Neural cell (in vitro differentiated cells): ENCODE measurements around the gene BICDL1. TPM values are rescaled to one million over a fixed set of nuclear protein-coding genes. Genes with fewer than 3 reads are reported as not detected.
A peak's percentile ranks its signal among the peaks of the same experiment; 100 is the strongest.

Experiments
- H2AFZ ChIP-seq: fragments of 200-600, 300-800 bp; sonication (generic), shearing (Covaris generic); 2 replicates; pipeline ENCODE4 v1.6.0; 2014; ENCODE audit warnings: low read depth, mild to moderate bottlenecking, antibody characterized with exemption, low read length, moderate library complexity
- H3F3A ChIP-seq: fragments of 200-600 bp; shearing (Covaris generic); 2 replicates; pipeline ENCODE4 v1.6.1; 2016; ENCODE audit warnings: mild to moderate bottlenecking, moderate library complexity, mixed read lengths, antibody characterized with exemption, low read length; ENCODE audit not compliant: insufficient read depth, poor library complexity, severe bottlenecking
- H3K27ac ChIP-seq: fragments of 200-600, 300-800 bp; sonication (generic), shearing (Covaris generic); 2 replicates; pipeline ENCODE4 v1.5.1; 2014; ENCODE audit warnings: mild to moderate bottlenecking, low read length, moderate library complexity
- H3K27me3 ChIP-seq: fragments of 300-800, 200-600 bp; sonication (generic), shearing (Covaris generic); 2 replicates; pipeline ENCODE4 v1.6.0; 2014; ENCODE audit warnings: mild to moderate bottlenecking, low read depth, low read length, moderate library complexity; ENCODE audit not compliant: insufficient read depth
- H3K36me3 ChIP-seq: fragments of 300-800, 200-600 bp; sonication (generic), shearing (Covaris generic); 2 replicates; pipeline ENCODE4 v1.5.1; 2014; ENCODE audit warnings: mild to moderate bottlenecking, antibody characterized with exemption, low read length, moderate library complexity; ENCODE audit not compliant: insufficient read depth
- H3K4me2 ChIP-seq: fragments of 300-800, 200-600 bp; sonication (generic), shearing (Covaris generic); 2 replicates; pipeline ENCODE4 v1.6.0; 2014; ENCODE audit warnings: mild to moderate bottlenecking, low read length
- H3K4me3 ChIP-seq: fragments of 300-800, 200-600 bp; sonication (generic), shearing (Covaris generic); 2 replicates; pipeline ENCODE4 v1.5.1; 2014; ENCODE audit warnings: mild to moderate bottlenecking, low read length, moderate library complexity
- H3K79me2 ChIP-seq: fragments of 200-600 bp; shearing (Covaris generic); replicated peaks from 2 replicates; pipeline ENCODE4 v1.6.0; 2014; ENCODE audit warnings: mild to moderate bottlenecking, low read length, moderate library complexity; ENCODE audit not compliant: insufficient read depth
- H3K9ac ChIP-seq: fragments of 300-800, 200-600 bp; sonication (generic), shearing (Covaris generic); 2 replicates; pipeline ENCODE4 v1.6.1; 2016; ENCODE audit warnings: mild to moderate bottlenecking, low read length, mixed read lengths
- H3K9me2 ChIP-seq: fragments of 200-600 bp; shearing (Covaris generic); 2 replicates; pipeline ENCODE4 v1.6.1; 2016; ENCODE audit warnings: mild to moderate bottlenecking, low read length, mixed read lengths; ENCODE audit not compliant: insufficient read depth
- H3K9me3 ChIP-seq: fragments of 200-600, 300-800 bp; sonication (generic), shearing (Covaris generic); 2 replicates; pipeline ENCODE4 v1.6.1; 2016; ENCODE audit warnings: mild to moderate bottlenecking, mixed run types, low read length, moderate library complexity, mixed read lengths
- H4K20me1 ChIP-seq: fragments of 200-600 bp; shearing (Covaris generic); 2 replicates; pipeline ENCODE4 v1.6.1; 2016; ENCODE audit warnings: mild to moderate bottlenecking, mixed run types; ENCODE audit not compliant: insufficient read depth
- EP300 ChIP-seq: fragments of 450-650 bp; conservative IDR thresholded peaks from 2 replicates; pipeline ENCODE4 v1.6.1; 2014; ENCODE audit warnings: antibody characterized with exemption, mild to moderate bottlenecking, moderate library complexity; ENCODE audit not compliant: poor library complexity, severe bottlenecking
- EZH2 ChIP-seq: fragments of 200-600, 300-800 bp; shearing (Covaris generic), sonication (generic); IDR thresholded peaks from 2 replicates; pipeline ENCODE4 v1.6.1; 2014; ENCODE audit warnings: antibody characterized with exemption, low read length, borderline replicate concordance, mild to moderate bottlenecking; ENCODE audit not compliant: insufficient read depth, poor library complexity, severe bottlenecking
- MXI1 ChIP-seq: fragments of 450-650 bp; conservative IDR thresholded peaks from 2 replicates; pipeline ENCODE4 v1.6.1; 2014; ENCODE audit warnings: antibody characterized with exemption, mild to moderate bottlenecking; ENCODE audit not compliant: poor library complexity, severe bottlenecking
- POLR2AphosphoS5 ChIP-seq: IDR thresholded peaks from 2 replicates; pipeline ENCODE4 v1.6.1; 2012
- RAD21 ChIP-seq: fragments of 450-650 bp; conservative IDR thresholded peaks from 2 replicates; pipeline ENCODE4 v1.6.1; 2014; ENCODE audit warnings: antibody characterized with exemption, mild to moderate bottlenecking, moderate library complexity
- SMC3 ChIP-seq: fragments of 450-650 bp; conservative IDR thresholded peaks from 2 replicates; pipeline ENCODE4 v1.6.1; 2014; ENCODE audit warnings: antibody characterized with exemption, mild to moderate bottlenecking, moderate library complexity; ENCODE audit not compliant: poor library complexity
- TAF1 ChIP-seq: IDR thresholded peaks from 2 replicates; pipeline ENCODE4 v1.6.1; 2012; ENCODE audit warnings: low read depth
- polyA plus RNA-seq: library from polyadenylated mRNA; depleted of rRNA; stranded (reverse); fragments of >200 nt; gene quantifications from 2 replicates; pipeline ENCODE4 v1.2.3, GENCODE V29; 2014
- TF ChIP-seq, protein P1 (sequence below): fragments of 450-650 bp; IDR thresholded peaks from 2 replicates; pipeline ENCODE4 v1.5.1; 2014; ENCODE audit warnings: antibody characterized with exemption, mild to moderate bottlenecking, moderate library complexity; ENCODE audit not compliant: poor library complexity, severe bottlenecking
- TF ChIP-seq, protein P2 (sequence below): IDR thresholded peaks from 2 replicates; pipeline ENCODE4 v1.6.1; 2012; ENCODE audit warnings: borderline replicate concordance

BICDL1 gene
- polyA plus RNA-seq, 1 donor from 2014 or later: 136 TPM

DNA sequence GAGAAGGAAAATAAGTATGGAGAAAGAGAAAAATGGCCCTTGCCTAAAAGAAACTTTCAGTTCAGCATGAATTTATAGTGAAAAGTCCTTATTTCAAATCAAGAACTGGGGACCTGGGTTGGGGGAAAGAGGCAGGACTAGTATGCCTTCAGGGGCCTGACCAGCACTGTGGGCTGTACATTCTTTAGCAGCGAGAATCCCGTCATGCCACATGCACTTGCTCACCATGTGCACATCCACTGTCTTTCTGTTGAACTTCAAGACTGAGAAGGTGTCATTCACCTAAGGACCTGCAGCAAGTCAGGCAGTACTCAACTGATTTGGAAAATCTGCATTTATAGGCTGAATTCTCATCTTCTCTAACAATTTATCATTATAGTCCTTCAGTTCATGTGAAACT lies 77.3 kb downstream of the BICDL1 start:
- H3K27me3 ChIP-seq: no peaks in the 10 kb centered on the region
- H3K9ac ChIP-seq: no peak overlapping the region
- no peaks in the 10 kb centered on the region for H3K9me3 ChIP-seq
- H3K4me3 ChIP-seq: no peak overlapping the region
- H2AFZ ChIP-seq: no peak overlapping the region
- no peak for TF ChIP-seq TAF1
- TF ChIP-seq RAD21: no peak
- H3K4me2 ChIP-seq: no peak overlapping the region
- H3K79me2 ChIP-seq: no peaks in the 10 kb centered on the region
- no peaks in the 10 kb centered on the region for H3F3A ChIP-seq
- no peak overlapping the region for H3K27ac ChIP-seq
- no peaks in the 10 kb centered on the region for H4K20me1 ChIP-seq
- peaks cover 7% of the 10 kb centered on the region for H3K36me3 ChIP-seq
- H3K9me2 ChIP-seq: no peaks in the 10 kb centered on the region

DNA sequence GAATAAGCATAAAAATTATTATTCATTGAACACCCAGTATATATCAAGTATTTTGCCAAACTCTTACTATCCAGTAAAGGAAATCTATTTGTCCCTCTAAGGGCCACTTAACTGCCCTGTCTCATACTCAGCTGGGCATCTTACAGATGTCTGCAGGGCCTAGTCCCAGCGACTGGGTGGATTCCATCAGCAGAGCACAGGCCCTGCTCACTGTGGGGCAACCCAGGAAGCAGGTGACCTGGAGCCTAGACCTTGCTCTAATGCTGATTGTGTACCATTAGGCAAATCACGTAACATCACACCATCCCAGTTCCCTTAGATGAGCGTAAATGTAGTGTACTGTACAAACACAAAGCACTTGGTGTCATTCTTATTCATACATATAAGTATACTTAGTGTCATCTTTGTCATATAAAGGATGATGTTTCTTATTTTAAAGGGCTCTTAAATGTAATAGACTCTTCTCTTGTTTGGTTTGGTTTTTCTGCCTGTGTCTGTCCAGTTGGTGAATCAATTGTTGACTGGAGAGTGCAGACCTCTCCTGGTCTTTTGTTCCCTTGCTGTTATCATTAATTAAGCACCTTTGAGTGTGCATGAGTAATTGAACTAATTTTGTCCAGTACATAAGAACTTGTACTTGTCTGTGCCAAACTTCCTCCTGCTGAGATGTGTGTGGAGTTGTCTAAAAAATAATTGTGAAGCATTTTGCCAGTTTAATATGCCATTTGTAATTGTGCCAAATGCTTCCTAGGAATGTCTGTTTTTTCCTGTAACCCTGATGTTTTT lies 78.2 kb downstream of the BICDL1 start:
- no peaks in the 10 kb centered on the region for H3F3A ChIP-seq
- H3K79me2 ChIP-seq: no peaks in the 10 kb centered on the region
- no peaks in the 10 kb centered on the region for H4K20me1 ChIP-seq
- H3K9ac ChIP-seq: no peak overlapping the region
- no peaks in the 10 kb centered on the region for H3K9me3 ChIP-seq
- H3K9me2 ChIP-seq: no peaks in the 10 kb centered on the region
- H2AFZ ChIP-seq: no peak overlapping the region
- no peak overlapping the region for H3K4me2 ChIP-seq
- H3K27me3 ChIP-seq: no peaks in the 10 kb centered on the region
- H3K4me3 ChIP-seq: no peak overlapping the region
- H3K27ac ChIP-seq: no peak overlapping the region
- TF ChIP-seq SMC3 (no peak), EP300 (peak; percentile 27)
- H3K36me3 ChIP-seq: peaks cover 9% of the 10 kb centered on the region

DNA sequence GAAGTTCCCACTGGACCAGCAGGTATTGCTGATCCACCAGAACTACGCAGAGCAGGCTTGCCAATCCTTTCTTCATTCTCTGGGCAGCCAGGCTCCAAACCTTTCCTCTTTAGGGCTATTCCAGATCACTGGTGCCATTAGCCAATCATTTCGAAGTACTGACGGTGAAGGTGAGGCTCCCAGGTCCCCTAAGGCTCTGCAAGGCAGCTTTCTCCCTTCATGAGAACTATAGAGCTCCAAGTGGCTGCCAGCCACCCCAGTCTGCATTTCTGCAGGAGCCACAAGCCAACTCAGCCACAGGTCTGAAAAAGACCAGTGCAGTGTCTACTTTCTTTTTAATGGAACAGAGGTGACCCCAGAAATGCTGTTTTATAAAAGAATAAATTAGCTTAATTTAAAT lies 78.9 kb downstream of the BICDL1 start:
- no peaks in the 10 kb centered on the region for H3K79me2 ChIP-seq
- peaks cover 10% of the 10 kb centered on the region for H3K36me3 ChIP-seq
- no peak overlapping the region for H3K4me2 ChIP-seq
- no peaks in the 10 kb centered on the region for H3F3A ChIP-seq
- H3K9me3 ChIP-seq: no peaks in the 10 kb centered on the region
- no peak overlapping the region for H2AFZ ChIP-seq
- TF ChIP-seq, protein P1, sequence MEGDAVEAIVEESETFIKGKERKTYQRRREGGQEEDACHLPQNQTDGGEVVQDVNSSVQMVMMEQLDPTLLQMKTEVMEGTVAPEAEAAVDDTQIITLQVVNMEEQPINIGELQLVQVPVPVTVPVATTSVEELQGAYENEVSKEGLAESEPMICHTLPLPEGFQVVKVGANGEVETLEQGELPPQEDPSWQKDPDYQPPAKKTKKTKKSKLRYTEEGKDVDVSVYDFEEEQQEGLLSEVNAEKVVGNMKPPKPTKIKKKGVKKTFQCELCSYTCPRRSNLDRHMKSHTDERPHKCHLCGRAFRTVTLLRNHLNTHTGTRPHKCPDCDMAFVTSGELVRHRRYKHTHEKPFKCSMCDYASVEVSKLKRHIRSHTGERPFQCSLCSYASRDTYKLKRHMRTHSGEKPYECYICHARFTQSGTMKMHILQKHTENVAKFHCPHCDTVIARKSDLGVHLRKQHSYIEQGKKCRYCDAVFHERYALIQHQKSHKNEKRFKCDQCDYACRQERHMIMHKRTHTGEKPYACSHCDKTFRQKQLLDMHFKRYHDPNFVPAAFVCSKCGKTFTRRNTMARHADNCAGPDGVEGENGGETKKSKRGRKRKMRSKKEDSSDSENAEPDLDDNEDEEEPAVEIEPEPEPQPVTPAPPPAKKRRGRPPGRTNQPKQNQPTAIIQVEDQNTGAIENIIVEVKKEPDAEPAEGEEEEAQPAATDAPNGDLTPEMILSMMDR: no peak
- TF ChIP-seq MXI1: no peak
- TF ChIP-seq EZH2: no peak
- TF ChIP-seq, protein P2, sequence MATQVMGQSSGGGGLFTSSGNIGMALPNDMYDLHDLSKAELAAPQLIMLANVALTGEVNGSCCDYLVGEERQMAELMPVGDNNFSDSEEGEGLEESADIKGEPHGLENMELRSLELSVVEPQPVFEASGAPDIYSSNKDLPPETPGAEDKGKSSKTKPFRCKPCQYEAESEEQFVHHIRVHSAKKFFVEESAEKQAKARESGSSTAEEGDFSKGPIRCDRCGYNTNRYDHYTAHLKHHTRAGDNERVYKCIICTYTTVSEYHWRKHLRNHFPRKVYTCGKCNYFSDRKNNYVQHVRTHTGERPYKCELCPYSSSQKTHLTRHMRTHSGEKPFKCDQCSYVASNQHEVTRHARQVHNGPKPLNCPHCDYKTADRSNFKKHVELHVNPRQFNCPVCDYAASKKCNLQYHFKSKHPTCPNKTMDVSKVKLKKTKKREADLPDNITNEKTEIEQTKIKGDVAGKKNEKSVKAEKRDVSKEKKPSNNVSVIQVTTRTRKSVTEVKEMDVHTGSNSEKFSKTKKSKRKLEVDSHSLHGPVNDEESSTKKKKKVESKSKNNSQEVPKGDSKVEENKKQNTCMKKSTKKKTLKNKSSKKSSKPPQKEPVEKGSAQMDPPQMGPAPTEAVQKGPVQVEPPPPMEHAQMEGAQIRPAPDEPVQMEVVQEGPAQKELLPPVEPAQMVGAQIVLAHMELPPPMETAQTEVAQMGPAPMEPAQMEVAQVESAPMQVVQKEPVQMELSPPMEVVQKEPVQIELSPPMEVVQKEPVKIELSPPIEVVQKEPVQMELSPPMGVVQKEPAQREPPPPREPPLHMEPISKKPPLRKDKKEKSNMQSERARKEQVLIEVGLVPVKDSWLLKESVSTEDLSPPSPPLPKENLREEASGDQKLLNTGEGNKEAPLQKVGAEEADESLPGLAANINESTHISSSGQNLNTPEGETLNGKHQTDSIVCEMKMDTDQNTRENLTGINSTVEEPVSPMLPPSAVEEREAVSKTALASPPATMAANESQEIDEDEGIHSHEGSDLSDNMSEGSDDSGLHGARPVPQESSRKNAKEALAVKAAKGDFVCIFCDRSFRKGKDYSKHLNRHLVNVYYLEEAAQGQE: no peak
- no peak for TF ChIP-seq EP300
- TF ChIP-seq RAD21: no peak
- TF ChIP-seq POLR2AphosphoS5: no peak
- TF ChIP-seq SMC3: no peak
- no peak for TF ChIP-seq TAF1
- H3K27ac ChIP-seq: no peak overlapping the region
- no peaks in the 10 kb centered on the region for H3K9me2 ChIP-seq
- no peak overlapping the region for H3K9ac ChIP-seq
- H3K4me3 ChIP-seq: no peak overlapping the region
- H4K20me1 ChIP-seq: no peaks in the 10 kb centered on the region
- no peaks in the 10 kb centered on the region for H3K27me3 ChIP-seq
